ENCODE measurements around the gene NFAM1. TPM values are rescaled to one million over a fixed set of nuclear protein-coding genes. Genes with fewer than 3 reads are reported as not detected.

NFAM1 gene
- total and polyA plus RNA-seq, 2 of the 13 experiments (the other 11 are each of a cell fraction or from before 2014, with no cell fraction given), result 0.03 TPM; not detected in 1

- TF ChIP-seq ZNF547 (CRISPR knock-in tag; IDR thresholded peaks at IDR 0.05) (no peak), ZNF24 (IDR thresholded peaks at IDR 0.05) (no peak), MED8 (CRISPR knock-in tag; IDR thresholded peaks at IDR 0.05; ENCODE audit: insufficient replicate concordance) (no peak), ZNF574 (CRISPR knock-in tag; IDR thresholded peaks at IDR 0.05) (0 out of 2 replicates have a peak, but pooled peaks have one; percentile 29), ZNF773 (CRISPR knock-in tag; IDR thresholded peaks at IDR 0.05; ENCODE audit: borderline replicate concordance) (0 out of 2 replicates have a peak, but pooled peaks have one; percentile 24), ZSCAN5A (CRISPR knock-in tag; IDR thresholded peaks at IDR 0.05; ENCODE audit: borderline replicate concordance) (no peak), ATF7-NPFF (CRISPR knock-in tag; IDR thresholded peaks at IDR 0.05; ENCODE audit: low read depth) (no peak), ZFX (CRISPR knock-in tag; IDR thresholded peaks at IDR 0.05; ENCODE audit: low read depth) (peak; percentile 87)
Observed at GRCh38 chr22:42369250-42370041, 62.8 kb downstream of the NFAM1 start (continued).
